COLO668 (cell line): ENCODE results near the gene ENTPD3.
"Not testable (repeated sequence)": the region's sequence is repeated elsewhere in the genome, so short reads cannot be mapped to it uniquely, and the experiment has no call there.

ENCODE experiments used
- DNase-seq: peaks from one replicate; lab custom pipeline; 2025; ENCODE audit not compliant: unreplicated experiment; lab: John Stamatoyannopoulos, UW

The ENTPD3 gene

DNA sequence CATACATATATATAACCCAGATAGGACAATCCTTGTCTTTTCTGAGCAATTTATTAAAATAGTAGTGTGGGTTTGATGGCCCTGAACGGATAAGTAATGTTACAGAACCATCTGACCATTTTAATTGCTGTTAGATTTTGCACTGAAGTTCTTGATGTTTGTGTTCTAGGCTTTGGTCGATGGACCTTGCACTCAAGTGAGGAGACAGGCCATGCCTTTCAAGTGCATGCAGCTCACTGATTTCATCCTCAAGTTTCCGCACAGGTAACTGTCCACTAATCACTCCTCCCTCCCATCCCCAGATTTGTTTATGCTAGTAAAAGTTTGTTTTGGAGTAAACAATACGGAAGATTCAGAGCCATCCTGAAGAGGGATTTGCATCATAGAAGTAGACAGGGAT is 71.5 kb downstream of the ENTPD3 start:
- DNase-seq: no peak

- DNase-seq: not testable (repeated sequence)
These were observed 73.5 kb downstream of the ENTPD3 start for GRCh38 chr3:40460481-40460880.

- no peak for DNase-seq
These were observed 74.2 kb downstream of the ENTPD3 start for GRCh38 chr3:40461161-40461560.

DNA sequence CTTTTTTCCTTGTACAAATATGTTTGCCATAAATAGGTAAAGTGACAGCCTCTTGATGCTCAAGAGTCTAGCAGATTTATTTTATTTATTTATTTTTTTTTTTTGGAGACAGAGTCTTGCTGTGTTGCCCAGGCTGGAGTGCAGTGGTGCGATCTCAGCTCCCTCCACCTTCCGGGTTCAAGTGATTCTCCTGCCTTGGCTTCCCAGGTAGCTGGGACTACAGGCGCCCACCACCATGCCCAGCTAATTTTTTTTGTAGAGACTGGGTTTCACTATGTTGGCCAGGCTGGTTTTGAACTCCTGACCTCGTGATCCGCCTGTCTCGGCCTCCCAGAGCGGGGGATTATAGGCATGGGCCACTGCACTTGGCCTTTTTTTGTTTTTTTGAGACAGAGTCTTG is 75.9 kb downstream of the ENTPD3 start:
- not testable (repeated sequence) for DNase-seq

DNA sequence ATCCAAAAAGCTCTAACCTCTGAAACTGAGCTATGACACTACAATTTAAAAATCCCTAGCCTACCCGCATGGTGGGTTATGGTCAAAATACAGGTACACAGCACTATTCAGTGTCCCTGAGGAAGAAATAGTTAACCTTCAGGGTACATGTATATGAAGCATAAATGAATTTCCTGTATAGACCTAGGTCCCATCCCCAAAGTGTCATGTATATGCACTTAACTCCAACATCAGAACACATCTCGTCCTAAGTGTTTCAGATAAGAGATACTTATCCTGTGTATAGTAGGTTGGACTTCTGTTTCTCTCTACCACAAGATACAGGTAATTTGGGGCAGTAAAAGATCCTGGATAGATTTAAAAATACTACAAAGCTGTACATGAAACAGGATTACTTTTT is 76.6 kb downstream of the ENTPD3 start:
- no peak for DNase-seq

DNA sequence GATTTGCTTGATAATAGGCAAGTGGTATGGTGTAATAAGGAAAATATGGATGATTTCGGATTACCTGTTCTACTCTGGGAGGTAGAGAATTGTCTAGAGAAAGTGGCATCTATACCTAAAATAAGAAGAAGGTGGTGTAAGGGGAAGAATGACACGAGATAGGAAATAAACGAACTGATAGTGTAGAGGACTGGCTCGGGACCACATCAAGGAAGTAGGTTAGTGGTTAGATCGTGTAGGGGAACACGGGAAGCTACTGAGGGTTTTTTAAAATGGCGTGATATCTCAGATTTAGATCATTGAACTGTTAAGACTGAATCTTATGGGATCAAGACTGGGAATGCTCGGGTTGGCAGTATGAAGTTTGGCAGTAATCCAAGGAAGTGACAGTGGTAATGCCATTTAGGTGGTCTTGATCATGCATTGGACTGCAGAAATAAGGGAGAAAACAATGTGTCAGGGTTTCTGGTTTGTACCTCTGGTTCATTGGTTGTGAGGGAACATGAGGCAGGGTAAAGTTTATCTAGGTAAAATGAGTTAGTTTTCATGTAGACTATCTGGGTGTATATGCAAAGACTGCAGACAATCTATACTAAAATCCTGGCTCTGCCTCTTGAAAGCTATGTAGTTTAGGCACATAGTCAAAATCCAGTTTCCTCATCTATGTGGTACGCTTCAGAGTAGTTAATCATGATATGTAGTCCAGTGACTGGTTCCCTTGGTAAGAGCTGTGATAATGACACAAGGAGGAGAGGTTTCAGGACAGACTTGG is 77.5 kb downstream of the ENTPD3 start:
- DNase-seq: no peak

GRCh38 chr3:40465111-40465407 is 78.1 kb downstream of the ENTPD3 start:
- no peak for DNase-seq

DNA sequence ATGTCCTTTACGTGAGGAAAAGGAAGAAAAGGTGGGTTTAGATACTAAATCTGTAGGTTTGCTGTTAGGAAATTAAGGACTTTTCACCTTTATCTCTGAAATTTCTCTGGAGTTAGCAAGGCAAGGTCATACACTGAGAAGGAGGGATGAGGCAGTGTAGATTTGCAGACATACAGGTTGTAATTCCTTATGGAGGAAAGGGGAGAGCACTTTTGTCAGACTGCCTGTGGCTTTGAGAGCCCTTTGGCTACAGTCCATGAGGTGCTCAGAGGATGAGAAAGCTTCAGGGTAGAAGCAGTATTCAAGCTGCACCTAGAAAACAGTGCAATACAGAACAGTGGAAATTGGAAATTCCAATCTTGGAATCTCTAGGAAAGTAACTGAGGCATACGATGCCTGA is 78.5 kb downstream of the ENTPD3 start:
- no peak for DNase-seq

GRCh38 chr3:40468018-40468417 is 81.0 kb downstream of the ENTPD3 start:
- peak; percentile 32 for DNase-seq

- no peak for DNase-seq
These were observed 83.7 kb downstream of the ENTPD3 start for GRCh38 chr3:40470701-40471100.

- DNase-seq: peak; percentile 64
These were observed 89.8 kb downstream of the ENTPD3 start, which contains the start of gene ZNF619 for GRCh38 chr3:40476478-40477470. Gene ZNF619, plus strand, starts transcription at chr3:40477122. Its CDS starts 858 bp downstream, at chr3:40477980.

DNA sequence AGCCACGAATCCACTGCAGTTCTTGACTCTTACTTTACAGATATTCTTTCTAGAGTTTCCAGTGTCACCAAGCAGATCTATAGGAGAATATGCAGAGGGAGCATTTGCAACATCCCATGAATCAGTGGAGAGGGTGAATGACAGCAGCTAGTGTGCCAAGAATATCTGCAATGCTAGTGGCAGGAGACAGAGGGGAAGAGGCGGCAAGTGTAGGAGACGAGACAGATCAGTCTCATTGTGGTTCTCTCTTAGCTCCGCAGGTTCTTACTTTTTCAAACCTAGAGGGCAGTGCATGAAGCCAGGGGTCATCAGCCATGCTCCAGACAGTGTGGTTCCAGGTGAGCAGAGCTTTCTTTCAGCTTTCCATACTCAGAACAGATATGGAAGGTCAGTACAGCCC is 90.7 kb downstream of the ENTPD3 start:
- no peak for DNase-seq
